Prostate gland (tissue), 2 donors: ENCODE data around the gene DRD3.

Experiments
- POLR2AphosphoS5 ChIP-seq: sonication (generic); formaldehyde crosslinking; IDR thresholded peaks from one replicate; pipeline ENCODE4 v1.6.1; 2017; ENCODE audit warnings: antibody characterized with exemption
- TF ChIP-seq, protein P1 (sequence below), 4 experiments: fragments of 200-600 bp in 2 of 4; fragments of 450-650 bp in 2 of 4; sonication (generic) in 2 of 4; IDR thresholded peaks; 1 replicate in 3 of 4; 2 replicates in 1 of 4; pipeline ENCODE4 v1.5.1; 2016 to 2019; ENCODE audit warnings: antibody characterized with exemption in 4 of 4, mild to moderate bottlenecking in 2 of 4, moderate library complexity in 2 of 4

DNA sequence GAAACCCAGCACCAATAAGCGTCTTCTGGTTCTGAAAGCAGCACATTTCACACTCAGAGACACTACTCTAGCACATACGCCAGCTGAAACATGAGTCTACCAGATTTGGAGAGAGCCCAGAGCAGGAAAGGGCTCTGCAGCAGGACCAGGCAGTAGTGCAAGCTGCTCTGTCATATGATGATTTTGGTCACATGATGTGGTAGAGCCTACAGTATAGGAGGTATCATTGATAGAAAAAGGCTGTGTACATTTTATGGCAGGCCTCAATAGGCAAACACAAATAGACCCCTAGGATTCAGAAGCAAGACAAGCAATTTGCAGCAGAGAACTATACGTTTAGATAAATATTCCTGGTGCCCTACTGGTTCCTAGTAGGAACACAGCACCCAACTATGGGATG is 64.1 kb downstream of the DRD3 start:
- no peak for TF ChIP-seq POLR2AphosphoS5
- TF ChIP-seq, protein P1, sequence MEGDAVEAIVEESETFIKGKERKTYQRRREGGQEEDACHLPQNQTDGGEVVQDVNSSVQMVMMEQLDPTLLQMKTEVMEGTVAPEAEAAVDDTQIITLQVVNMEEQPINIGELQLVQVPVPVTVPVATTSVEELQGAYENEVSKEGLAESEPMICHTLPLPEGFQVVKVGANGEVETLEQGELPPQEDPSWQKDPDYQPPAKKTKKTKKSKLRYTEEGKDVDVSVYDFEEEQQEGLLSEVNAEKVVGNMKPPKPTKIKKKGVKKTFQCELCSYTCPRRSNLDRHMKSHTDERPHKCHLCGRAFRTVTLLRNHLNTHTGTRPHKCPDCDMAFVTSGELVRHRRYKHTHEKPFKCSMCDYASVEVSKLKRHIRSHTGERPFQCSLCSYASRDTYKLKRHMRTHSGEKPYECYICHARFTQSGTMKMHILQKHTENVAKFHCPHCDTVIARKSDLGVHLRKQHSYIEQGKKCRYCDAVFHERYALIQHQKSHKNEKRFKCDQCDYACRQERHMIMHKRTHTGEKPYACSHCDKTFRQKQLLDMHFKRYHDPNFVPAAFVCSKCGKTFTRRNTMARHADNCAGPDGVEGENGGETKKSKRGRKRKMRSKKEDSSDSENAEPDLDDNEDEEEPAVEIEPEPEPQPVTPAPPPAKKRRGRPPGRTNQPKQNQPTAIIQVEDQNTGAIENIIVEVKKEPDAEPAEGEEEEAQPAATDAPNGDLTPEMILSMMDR (IDR thresholded peaks at IDR 0.05): no peak
